GM19043 (cell line): Measurements from ENCODE around the gene ZFP36L1.
A peak's percentile ranks its signal among the peaks of the same experiment; 100 is the strongest.

ENCODE experiments used
- ATAC-seq: cut with Tn5 transposase; IDR thresholded peaks from one replicate; pipeline ENCODE4 v1.9.1; 2021; ENCODE audit warnings: low read depth; ENCODE audit not compliant: unreplicated experiment

ZFP36L1 gene

DNA sequence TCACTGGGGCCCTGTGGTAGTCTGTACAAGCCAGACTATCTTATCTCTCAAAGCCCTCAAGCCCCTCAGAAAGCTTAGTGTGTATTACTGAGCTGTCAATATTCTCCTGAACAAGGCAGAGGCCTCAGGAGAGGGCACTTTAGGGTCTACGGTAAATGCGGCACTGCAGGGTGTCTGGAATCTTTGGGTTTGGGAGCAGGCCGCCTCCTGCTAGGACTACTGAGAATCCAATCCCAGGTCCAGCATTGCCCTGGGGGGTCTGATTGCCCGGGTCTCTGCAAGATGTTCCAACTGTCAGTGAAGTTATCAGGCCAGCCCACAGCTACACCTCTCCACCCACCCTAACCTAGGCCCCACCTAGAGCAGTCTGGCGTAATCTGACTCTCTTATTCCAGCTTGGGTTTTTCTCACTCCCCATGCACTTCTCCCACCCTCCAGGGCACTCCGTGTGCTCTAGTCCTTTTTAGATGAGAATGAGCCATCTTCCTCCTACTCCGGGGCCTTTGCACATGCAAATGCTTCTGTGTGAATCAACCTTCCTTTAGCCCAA, 4.3 kb upstream of the ZFP36L1 start:
- ATAC-seq: no peak

DNA sequence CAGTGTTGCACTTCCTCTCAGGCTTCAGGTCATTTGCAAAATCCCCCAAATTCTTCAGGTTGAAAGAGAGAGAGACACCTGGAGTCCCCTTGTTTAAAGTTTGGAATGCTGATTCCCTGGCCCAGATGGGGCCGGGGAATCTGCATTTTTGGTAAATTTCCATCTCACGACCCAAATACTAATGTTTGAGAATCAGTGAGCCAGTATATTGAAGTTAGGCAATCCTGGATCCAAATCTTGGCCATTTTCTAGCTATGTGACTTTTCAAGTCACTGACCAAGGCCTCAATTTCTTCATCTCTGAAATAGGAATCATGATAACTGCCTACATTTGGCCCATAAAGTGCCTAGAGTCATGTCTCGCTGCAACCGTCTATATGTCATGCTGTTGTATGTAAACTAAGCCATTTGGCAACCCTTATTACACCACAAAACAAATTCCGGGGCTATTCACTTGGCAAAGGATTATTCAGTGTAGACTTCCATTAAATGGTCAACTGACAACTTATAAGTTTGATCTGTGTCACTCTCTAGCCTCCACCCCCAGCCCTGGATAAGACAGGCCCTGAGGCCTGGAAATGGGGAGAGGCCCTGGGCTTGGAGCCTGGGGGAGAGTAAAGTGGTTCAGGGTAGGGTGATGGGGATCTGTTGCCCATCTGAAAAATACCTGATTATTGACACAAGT, 3.7 kb upstream of the ZFP36L1 start:
- ATAC-seq: no peak

DNA sequence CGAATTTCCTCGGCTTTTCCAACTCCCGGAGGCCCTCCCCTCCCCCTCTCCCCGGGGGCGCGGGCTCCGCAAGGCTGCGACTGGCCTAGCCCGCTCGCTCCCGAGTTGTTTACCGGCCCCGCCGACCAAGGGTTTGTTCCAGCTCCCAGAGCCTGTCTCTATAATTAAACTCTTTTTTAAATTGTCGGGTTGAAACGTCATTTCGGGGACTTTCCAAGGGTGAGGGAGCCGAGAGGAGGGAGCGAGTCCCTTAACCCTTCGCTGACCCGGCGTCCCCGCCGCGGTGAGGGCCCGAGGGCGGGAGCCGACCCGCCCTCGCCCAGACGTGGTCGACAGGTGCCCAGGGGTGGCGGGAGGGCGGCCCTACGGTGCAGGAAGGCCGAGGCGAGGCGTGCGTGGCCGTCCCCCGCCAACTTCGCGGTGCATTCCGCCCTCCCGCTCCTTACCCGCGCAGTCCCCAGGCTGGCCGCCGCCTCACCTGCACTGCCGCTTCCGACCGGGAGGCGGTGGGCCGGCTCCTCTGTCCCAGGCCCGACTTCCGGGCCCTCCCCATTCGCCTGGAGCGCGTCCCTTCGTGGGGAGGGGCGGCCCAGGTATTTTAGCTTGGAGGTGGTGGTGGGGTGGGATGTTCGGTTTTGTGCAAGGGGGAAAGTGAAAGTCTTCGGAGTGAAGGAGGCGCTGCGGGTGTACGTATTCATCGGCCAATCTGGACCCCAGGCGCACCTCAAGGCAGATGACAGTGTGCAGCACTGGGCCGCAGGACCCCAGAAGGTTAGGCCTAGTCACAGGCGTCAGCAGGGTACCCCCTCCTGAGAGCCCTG, 2.9 kb upstream of the ZFP36L1 start:
- peak; percentile 47 for ATAC-seq

- ATAC-seq: no peak
Observed at GRCh38 chr14:68794851-68795596, 2.2 kb upstream of the ZFP36L1 start.

DNA sequence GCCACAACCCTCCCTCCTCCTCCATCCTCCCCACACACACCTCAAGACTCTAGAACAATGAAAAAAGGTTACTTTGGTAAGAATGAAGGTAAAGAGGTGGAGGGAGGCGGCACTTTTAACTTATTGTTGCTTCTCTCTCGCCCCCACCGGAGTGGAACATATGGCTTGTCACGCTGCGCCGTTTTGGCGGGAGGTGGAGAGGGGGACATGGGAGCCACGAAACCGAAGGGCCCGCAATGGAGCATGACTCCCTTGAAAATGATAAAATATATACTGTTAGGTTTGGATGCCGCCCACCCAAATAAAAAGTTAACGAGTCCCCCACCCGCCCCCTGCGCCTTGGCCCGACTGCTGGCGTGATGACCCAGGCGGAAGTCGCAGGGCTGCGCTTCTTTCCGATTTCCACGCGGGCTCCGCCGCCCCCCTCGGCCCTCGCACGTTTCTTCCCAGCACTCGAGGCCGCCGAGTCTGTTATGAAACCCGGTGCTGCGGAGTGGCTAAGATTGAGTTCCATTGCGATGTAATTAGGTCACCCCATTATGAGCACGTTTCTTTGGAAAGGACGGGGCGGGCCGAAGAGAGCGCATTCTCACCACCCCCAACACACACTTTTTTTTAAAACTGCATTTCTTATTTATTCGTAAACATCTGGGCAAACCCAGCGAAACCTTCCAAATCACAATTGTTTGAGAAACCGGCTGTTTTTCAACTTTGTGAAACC, 1.4 kb upstream of the ZFP36L1 start:
- ATAC-seq: no peak

- no peak for ATAC-seq
Observed at GRCh38 chr14:68793734-68794129, 865 bp upstream of the ZFP36L1 start.

DNA sequence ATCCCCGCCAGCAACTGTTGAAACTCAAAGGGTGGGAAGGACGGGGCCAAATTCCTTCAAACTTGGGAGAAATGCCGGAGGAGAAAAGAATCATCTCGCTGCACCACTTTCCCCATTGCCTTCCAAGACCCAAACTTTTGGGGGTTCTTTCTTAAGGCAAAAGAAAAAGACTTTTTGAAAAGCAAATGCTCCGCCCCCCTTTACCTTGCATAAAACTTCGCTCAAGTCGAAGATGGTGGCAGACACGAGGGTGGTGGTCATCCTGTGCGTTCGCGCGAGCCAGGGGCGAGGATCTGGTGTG, 239 bp downstream of the ZFP36L1 start:
- ATAC-seq: no peak

DNA sequence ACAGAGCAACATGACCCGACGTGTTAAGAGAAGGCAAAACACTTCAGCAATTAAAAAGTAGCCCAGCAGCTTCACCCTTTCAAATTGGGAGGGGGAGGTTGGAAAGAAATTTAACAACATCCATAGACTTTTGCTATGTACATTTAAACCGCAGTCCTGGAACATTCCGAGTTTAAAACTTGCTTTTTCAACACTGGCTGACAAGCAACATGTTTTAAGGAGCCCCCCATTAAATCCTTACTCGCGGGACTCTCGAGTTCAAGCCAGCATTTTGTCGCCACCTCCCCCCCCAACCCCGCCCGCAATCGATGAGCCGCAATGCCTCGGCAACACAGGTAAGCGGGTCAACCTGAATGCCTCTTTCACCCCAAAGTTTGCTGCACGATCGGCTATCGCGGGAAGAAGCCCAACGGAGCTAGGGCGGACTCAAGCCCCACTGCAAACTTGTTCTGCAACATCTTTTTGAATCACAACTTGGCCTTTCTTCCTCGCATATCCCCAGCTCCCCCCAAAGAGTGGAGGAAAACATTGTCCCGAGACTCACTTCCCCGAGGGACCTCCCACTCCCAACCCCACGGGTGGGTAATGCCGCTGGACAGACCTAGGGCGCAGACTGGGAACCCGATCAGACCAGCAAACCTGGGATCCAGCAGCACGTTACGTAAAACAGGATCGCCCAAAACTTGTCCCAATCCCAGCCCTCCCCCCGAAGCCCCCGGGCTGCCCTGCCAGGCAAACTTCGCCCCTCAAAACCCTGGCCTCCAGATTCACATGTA, 777 bp downstream of the ZFP36L1 start:
- ATAC-seq: no peak

- no peak for ATAC-seq
Observed at GRCh38 chr14:68791078-68791901, 1.6 kb downstream of the ZFP36L1 start.

GRCh38 chr14:68790644-68791077, 2.2 kb downstream of the ZFP36L1 start:
- no peak for ATAC-seq

DNA sequence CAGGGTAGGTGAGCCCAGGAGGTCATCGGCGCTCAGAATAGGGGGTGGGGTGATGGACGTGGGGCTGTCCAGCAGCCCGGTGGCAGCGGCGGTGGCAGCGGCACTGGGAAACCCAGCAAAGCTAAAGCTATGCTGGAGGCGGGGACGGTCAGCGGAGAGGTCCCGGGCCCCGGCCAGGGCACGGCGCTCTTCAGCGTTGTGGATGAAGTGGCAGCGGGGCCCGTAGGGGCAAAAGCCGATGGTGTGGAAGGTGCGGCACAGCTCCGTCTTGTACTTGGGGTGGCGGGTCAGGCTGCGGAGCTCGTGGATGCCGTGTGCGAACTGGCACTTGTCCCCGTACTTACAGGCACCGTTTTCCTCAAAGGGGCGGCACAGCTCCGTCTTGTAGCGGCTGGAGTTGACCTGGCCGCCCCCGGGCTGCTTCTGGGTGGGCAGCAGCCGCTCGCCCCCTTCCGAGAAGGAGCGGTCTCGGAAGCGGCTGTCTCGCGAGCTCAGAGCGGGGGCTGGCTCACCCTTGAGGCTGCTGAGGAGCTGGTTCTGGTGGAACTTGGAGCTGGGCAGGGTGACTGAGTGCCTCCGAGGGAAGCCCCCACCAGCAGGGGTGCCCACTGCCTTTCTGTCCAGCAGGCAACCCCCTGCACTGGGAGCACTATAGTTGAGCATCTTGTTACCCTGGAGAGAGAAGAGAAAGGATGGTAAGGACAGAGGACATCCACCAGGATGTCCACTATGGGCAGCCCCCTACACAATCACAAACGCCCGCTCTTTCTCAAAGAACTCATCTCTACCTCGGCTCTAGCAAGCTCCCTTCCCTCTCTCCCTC, 2.8 kb downstream of the ZFP36L1 start:
- ATAC-seq: no peak

GRCh38 chr14:68788996-68789820, 3.7 kb downstream of the ZFP36L1 start:
- ATAC-seq: no peak

DNA sequence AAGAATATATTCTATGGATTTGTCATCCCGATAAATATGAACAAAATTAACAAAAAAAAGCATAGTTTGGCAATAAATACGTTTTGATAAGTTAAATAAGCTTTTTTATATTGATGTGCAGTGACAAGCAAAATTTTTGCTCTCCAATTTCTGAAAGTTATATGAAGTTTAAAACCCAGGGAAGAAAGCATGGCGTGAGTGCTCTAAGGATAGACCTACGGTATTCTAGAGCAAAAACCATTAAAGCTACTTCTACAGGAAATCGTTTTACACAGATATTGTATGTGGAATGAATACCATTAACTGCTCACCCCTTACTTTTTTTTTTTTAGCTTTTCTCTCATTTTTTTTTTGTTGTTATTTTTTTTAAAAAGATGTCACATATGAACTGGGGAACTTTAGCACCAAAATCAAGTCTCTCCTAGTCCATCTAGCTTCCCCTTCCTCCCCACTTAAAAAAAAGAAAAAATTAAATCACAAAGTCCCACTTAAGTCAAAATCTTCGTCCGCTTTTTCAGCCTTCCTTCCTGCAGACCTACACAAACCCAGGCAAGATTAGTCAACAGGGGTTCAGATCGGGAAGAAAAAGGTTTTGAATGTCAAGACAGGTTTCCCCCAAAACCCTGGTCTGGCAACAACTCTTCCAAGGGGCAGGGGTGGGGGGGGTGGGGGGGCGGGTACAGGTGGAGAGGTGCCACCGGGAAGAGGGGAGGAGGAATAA, 4.4 kb downstream of the ZFP36L1 start:
- ATAC-seq: no peak

GRCh38 chr14:68787092-68787992, 5.5 kb downstream of the ZFP36L1 start:
- ATAC-seq: no peak

- ATAC-seq: no peak
Observed at GRCh38 chr14:68786491-68787091, 6.3 kb downstream of the ZFP36L1 start.
